H9 (cell line): ENCODE measurements around the gene PCSK2. TPM values are rescaled to one million over a fixed set of nuclear protein-coding genes. Genes with fewer than 3 reads are reported as not detected.

Experiments used
- DNase-seq: peaks from one replicate; pipeline ENCODE4 v3.0.0-alpha.2; 2017
- H2AFZ ChIP-seq: one replicate; pipeline ENCODE4 v1.6.1; 2013; ENCODE audit warnings: mild to moderate bottlenecking, low read length, control low read depth, moderate library complexity
- H2AK5ac ChIP-seq: 2 replicates; pipeline ENCODE4 v1.6.1; 2013; ENCODE audit warnings: low read length, control low read depth, mixed read lengths; ENCODE audit not compliant: insufficient read length
- H2BK120ac ChIP-seq: one replicate; pipeline ENCODE4 v1.6.1; 2013; ENCODE audit warnings: low read depth, mild to moderate bottlenecking, low read length, control low read depth, inconsistent platforms; ENCODE audit not compliant: poor library complexity, severe bottlenecking
- H2BK12ac ChIP-seq: 2 replicates; pipeline ENCODE4 v1.6.1; 2013; ENCODE audit warnings: low read length, control low read depth, mixed read lengths, low read depth; ENCODE audit not compliant: insufficient read length
- H2BK15ac ChIP-seq: 2 replicates; pipeline ENCODE4 v1.6.1; 2013; ENCODE audit warnings: low read depth, low read length, control low read depth
- H2BK20ac ChIP-seq: one replicate; pipeline ENCODE4 v1.6.1; 2013; ENCODE audit warnings: low read depth, mild to moderate bottlenecking, low read length, control low read depth, inconsistent platforms; ENCODE audit not compliant: poor library complexity, severe bottlenecking
- H2BK5ac ChIP-seq: 2 replicates; pipeline ENCODE4 v1.6.1; 2013; ENCODE audit warnings: low read length, control low read depth, mixed read lengths; ENCODE audit not compliant: insufficient read length
- H3K14ac ChIP-seq: 2 replicates; pipeline ENCODE4 v1.6.1; 2013; ENCODE audit warnings: low read length, control low read depth; ENCODE audit not compliant: insufficient read depth
- H3K18ac ChIP-seq: 2 replicates; pipeline ENCODE4 v1.6.1; 2013; ENCODE audit warnings: low read depth, mild to moderate bottlenecking, mixed read lengths, low read length, control low read depth; ENCODE audit not compliant: insufficient read length
- H3K23ac ChIP-seq: 2 replicates; pipeline ENCODE4 v1.6.1; 2013; ENCODE audit warnings: low read length, control low read depth, mixed read lengths, low read depth; ENCODE audit not compliant: insufficient read length
- H3K23me2 ChIP-seq: 2 replicates; pipeline ENCODE4 v1.6.1; 2013; ENCODE audit warnings: low read depth, mild to moderate bottlenecking, mixed read lengths, low read length, control low read depth; ENCODE audit not compliant: insufficient read length, poor library complexity, severe bottlenecking
- H3K27ac ChIP-seq: 2 replicates; pipeline ENCODE4 v1.5.1; 2013; ENCODE audit warnings: low read length, control low read depth, mixed read lengths, low read depth; ENCODE audit not compliant: insufficient read length
- H3K27me3 ChIP-seq: 2 replicates; pipeline ENCODE4 v1.6.1; 2013; ENCODE audit warnings: low read length, control low read depth, inconsistent platforms; ENCODE audit not compliant: insufficient read depth
- H3K4ac ChIP-seq: 2 replicates; pipeline ENCODE4 v1.6.1; 2013; ENCODE audit warnings: low read depth, mild to moderate bottlenecking, control low read depth, inconsistent platforms, low read length, moderate library complexity
- H3K4me1 ChIP-seq: 2 replicates; pipeline ENCODE4 v1.6.1; 2013; ENCODE audit warnings: low read length, control low read depth, inconsistent platforms; ENCODE audit not compliant: insufficient read depth
- H3K4me2 ChIP-seq: 2 replicates; pipeline ENCODE4 v1.6.1; 2013; ENCODE audit warnings: low read length, control low read depth, mixed read lengths; ENCODE audit not compliant: insufficient read length, insufficient read depth
- H3K56ac ChIP-seq: 2 replicates; pipeline ENCODE4 v1.6.1; 2013; ENCODE audit warnings: low read depth, mild to moderate bottlenecking, mixed read lengths, low read length, control low read depth; ENCODE audit not compliant: insufficient read length
- H3K79me1 ChIP-seq: 2 replicates; pipeline ENCODE4 v1.6.1; 2013; ENCODE audit warnings: low read depth, mild to moderate bottlenecking, moderate library complexity, low read length, control low read depth, inconsistent platforms; ENCODE audit not compliant: insufficient read depth, poor library complexity, severe bottlenecking
- H3K79me2 ChIP-seq: 2 replicates; pipeline ENCODE4 v1.6.1; 2013; ENCODE audit warnings: low read length, control low read depth, inconsistent platforms; ENCODE audit not compliant: insufficient read depth
- H3K9ac ChIP-seq: 2 replicates; pipeline ENCODE4 v1.6.1; 2013; ENCODE audit warnings: low read length, control low read depth, mixed read lengths; ENCODE audit not compliant: insufficient read length; ENCODE audit errors: extremely low read depth
- H3K9me3 ChIP-seq: one replicate; pipeline ENCODE4 v1.6.1; 2013; ENCODE audit warnings: low read depth, low read length, inconsistent platforms; ENCODE audit not compliant: control insufficient read depth
- H3T11ph ChIP-seq: one replicate; pipeline ENCODE4 v1.6.1; 2013; ENCODE audit warnings: mild to moderate bottlenecking, low read length, control low read depth, inconsistent platforms
- H4K20me1 ChIP-seq: one replicate; pipeline ENCODE4 v1.6.1; 2013; ENCODE audit not compliant: control insufficient read depth, insufficient read length, insufficient read depth
- H4K5ac ChIP-seq: 2 replicates; pipeline ENCODE4 v1.6.1; 2013; ENCODE audit warnings: low read depth, mild to moderate bottlenecking, mixed read lengths, low read length, control low read depth; ENCODE audit not compliant: insufficient read length
- H4K8ac ChIP-seq: replicated peaks from 2 replicates; pipeline ENCODE4 v1.6.1; 2013; ENCODE audit warnings: low read length, control low read depth, mixed read lengths, low read depth; ENCODE audit not compliant: insufficient read length
- H4K91ac ChIP-seq: 2 replicates; pipeline ENCODE4 v1.6.1; 2013; ENCODE audit warnings: low read depth, mild to moderate bottlenecking, moderate library complexity, mixed read lengths, low read length, control low read depth; ENCODE audit not compliant: insufficient read length
- H3K27ac Mint-ChIP-seq, 3 experiments: 2 replicates in 2 of 3; 3 replicates in 1 of 3; pipeline ENCODE4 v1.8.0; 2020 to 2021; ENCODE audit warnings: mixed read lengths in 3 of 3, mild to moderate bottlenecking in 1 of 3, moderate library complexity in 1 of 3
- H3K27me3 Mint-ChIP-seq: 2 replicates; pipeline ENCODE4 v1.8.0; 2021; ENCODE audit warnings: low read depth, mild to moderate bottlenecking, moderate library complexity, mixed read lengths
- H3K36me3 Mint-ChIP-seq, 3 experiments: 2 replicates in 2 of 3; 3 replicates in 1 of 3; pipeline ENCODE4 v1.8.0; 2020 to 2021; ENCODE audit warnings: low read depth in 3 of 3, mixed read lengths in 3 of 3; ENCODE audit not compliant: insufficient read depth in 1 of 3
- H3K4me1 Mint-ChIP-seq, 2 experiments: 2 replicates each; pipeline ENCODE4 v1.8.0; 2020; ENCODE audit warnings: mixed read lengths in 2 of 2
- H3K4me3 Mint-ChIP-seq, 2 experiments: 2 replicates in 1 of 2; 3 replicates in 1 of 2; pipeline ENCODE4 v1.8.0; 2020 to 2021; ENCODE audit warnings: mild to moderate bottlenecking in 2 of 2, mixed read lengths in 2 of 2, moderate library complexity in 1 of 2
- H3K9me3 Mint-ChIP-seq, 2 experiments: 2 replicates in 1 of 2; 3 replicates in 1 of 2; pipeline ENCODE4 v1.8.0; 2020; ENCODE audit warnings: mild to moderate bottlenecking in 2 of 2, mixed read lengths in 2 of 2, moderate library complexity in 1 of 2
- CTCF ChIP-seq: fragments of 200-600 bp; sonication (generic); conservative IDR thresholded peaks from 3 replicates; pipeline ENCODE4 v1.8.0; 2021; ENCODE audit warnings: antibody characterized with exemption, mild to moderate bottlenecking
- total RNA-seq: library from RNA; stranded (reverse); gene quantifications from 2 replicates; pipeline ENCODE4 v1.2.1, GENCODE V29; 2021

The PCSK2 gene
- total RNA-seq, 1 experiment from 2014 or later = 2.8 TPM

- H3K4me2 ChIP-seq = no peak overlapping the region
Observed at GRCh38 chr20:17423782-17424181, 196.9 kb downstream of the PCSK2 start.

More at GRCh38 chr20:17423782-17424181, 196.9 kb downstream of the PCSK2 start:
- no peak overlapping the region for H2BK120ac ChIP-seq
- Mint-ChIP-seq H3K4me1 (no peaks in the 10 kb centered on the region), H3K4me3 (no peak overlapping the region), H3K9me3 (no peaks in the 10 kb centered on the region; a peak in 1 of 5 replicates), H3K36me3 (no peaks in the 10 kb centered on the region; a peak in 1 of 7 replicates), H3K27ac (no peak overlapping the region), H3K27me3 (no peaks in the 10 kb centered on the region)
- no peak overlapping the region for H3K14ac ChIP-seq
- H3K27ac ChIP-seq = no peak overlapping the region
- H4K8ac ChIP-seq = no peak overlapping the region
- H2AFZ ChIP-seq = no peak overlapping the region
- H2BK5ac ChIP-seq = no peak overlapping the region
- H2AK5ac ChIP-seq = no peak overlapping the region
- no peak overlapping the region for H4K5ac ChIP-seq
- no peak for DNase-seq
- H4K20me1 ChIP-seq = no peaks in the 10 kb centered on the region
- no peak overlapping the region for H2BK20ac ChIP-seq
- no peak overlapping the region for H2BK12ac ChIP-seq
- no peaks in the 10 kb centered on the region for H3K79me2 ChIP-seq
- H3K9me3 ChIP-seq = no peaks in the 10 kb centered on the region
- no peak for TF ChIP-seq CTCF
- no peaks in the 10 kb centered on the region for H3K23me2 ChIP-seq
- H2BK15ac ChIP-seq = no peak overlapping the region
- H3T11ph ChIP-seq = no peak overlapping the region
- H3K79me1 ChIP-seq = no peaks in the 10 kb centered on the region
- no peaks in the 10 kb centered on the region for H3K27me3 ChIP-seq
- H3K9ac ChIP-seq = no peak overlapping the region
- H3K56ac ChIP-seq = no peak overlapping the region
- no peak overlapping the region for H3K23ac ChIP-seq
- no peak overlapping the region for H3K18ac ChIP-seq
- no peak overlapping the region for H3K4ac ChIP-seq
- H3K4me1 ChIP-seq = peaks cover 3% of the 10 kb centered on the region; the same call in 1 of the 2 replicates
- no peak overlapping the region for H4K91ac ChIP-seq
